Activated CD4-positive, alpha-beta T cell treated with anti-CD3 and anti-CD28 coated beads, Interleukin-2, amount 50 U/mL, for 1 hour (primary cell): ENCODE results near the gene SLC15A5.

ENCODE experiments used
- DNase-seq: peaks from one replicate; pipeline ENCODE4 v3.0.0-alpha.2; 2020

Gene SLC15A5

DNA sequence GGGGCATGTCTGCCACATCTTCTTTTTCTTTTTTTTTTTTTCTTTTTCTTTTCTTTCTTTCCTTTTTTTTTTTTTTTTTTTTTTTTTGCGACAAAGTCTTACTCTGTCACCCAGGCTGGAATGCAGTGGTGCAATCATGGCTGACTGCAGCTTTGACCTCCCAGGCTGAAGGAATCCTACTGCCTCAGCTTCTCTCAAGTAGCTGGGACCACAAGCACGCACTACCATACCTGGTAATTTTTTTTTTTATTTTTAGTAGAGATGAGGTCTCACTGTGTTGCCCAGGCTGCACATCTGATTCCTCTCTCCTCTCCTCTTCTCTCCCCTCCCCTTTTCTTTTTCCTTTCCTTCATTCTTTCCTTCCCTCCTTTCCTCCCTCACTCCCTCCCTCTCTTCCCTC is 18.5 kb downstream of the SLC15A5 start:
- no peak for DNase-seq

DNA sequence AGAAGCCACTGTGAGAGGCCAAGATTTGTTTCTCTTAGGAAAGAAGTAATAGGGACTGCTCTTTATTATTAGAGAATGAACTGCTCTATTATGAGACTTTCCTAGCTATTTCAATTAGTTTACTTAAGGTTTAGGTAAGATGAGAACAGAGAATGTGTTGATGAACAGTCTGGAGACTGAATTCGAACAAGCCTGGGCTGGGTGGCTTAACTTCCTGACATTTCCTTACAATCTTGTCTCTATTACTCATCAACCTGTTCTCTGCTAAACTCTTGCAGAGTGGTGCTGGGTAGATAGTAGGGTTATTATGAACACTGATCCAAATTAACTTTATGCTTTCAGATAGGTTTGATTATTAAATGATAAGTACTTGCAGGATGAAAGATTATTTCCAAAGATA is 31.2 kb downstream of the SLC15A5 start:
- DNase-seq: no peak

DNA sequence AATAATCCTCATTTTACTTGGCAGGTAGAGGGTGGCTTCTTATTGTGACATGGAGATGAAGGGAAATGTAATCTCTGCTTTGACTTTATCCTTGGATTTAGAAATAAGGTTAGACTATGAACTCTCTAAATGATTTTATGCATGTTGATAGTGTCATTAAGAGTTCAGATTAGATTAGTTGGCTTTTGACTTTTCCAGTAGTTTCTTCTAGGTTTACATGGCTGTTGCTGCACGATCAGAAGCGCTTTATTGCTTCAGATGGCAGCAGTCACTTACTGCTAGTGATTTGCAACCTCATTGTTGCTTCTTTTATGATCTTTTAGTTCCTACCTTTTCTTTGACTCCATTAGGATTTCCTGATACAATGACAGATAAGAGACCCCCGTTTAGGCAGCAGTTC is 32.3 kb downstream of the SLC15A5 start:
- DNase-seq: no peak

DNA sequence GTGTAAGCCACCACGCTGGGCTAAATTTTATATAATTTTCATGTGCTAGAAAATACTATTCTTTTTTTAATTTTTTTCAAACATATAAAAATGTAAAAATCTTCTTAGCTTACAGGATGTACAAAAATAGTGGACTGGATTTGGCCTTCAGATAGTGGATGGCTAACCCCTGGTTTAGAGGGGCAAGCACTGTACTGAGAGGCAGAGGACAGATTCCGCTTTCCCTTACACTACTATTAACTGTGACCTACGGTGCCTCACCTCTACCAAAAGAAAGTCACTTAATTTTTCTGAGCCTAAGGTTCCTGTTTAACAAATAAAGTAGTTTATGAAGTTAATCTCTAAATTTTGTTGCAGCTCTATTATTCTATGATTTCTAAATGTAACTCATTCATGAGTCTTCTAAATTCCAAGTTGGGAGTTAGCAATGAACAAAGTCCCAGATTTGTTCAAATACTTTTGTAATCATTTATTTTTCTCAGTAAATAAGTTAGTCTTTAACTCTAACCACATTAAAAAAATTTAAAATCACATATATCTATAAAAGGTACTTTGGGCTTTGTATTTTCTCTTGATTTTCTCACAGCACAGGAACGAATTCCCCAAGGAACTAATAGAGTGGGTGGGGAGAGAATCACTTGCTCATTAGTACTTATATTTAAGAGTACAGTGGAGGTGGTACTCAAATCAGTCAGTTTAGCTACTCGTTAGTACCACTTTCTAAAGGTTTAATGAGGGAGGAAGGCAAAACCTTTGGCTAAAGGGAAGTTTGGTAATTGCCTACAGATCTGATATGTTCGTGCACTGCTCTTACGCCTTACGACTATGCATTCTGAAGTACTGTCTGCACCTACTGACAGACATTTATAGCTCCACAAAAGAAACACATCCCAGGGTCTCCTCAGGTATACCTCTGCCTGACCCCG is 33.7 kb downstream of the SLC15A5 start:
- DNase-seq: no peak

DNA sequence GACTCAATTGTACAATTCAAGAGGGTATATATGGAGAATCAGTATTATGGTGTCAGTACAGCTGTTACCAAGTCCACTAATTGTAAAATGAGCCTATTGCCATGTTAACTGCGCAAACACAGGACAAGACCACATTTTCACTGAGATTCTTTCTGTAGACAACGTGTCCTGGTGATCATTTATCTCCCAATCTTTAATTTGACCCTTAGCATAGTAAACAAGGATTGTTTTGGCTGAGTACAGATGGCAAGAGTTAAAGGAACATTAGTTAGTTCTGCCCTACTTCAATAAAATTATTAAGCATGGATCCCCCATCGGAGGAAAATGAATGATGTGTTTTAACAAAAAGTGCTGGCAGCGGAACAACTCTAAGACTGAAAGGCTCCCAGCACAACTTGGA is 36.1 kb downstream of the SLC15A5 start:
- DNase-seq: no peak

DNA sequence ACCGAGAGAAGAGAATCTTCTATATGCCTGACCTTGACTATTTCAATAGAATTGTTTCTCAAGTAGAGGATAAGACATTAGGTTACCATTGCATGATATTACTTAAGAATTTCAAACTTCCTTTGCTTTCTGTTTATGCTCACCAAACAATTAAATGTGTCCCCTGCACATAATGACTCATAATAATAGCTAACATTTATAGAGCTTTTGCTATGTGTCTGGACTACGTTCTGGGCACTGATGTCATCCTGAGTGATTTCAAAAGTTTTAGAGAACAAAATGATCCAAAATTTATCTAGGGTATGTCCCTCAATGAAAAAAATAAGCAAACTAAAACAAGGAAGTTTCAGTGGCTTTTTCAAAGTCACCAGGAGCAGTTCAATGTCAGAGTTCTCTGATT is 38.8 kb downstream of the SLC15A5 start:
- DNase-seq: no peak

DNA sequence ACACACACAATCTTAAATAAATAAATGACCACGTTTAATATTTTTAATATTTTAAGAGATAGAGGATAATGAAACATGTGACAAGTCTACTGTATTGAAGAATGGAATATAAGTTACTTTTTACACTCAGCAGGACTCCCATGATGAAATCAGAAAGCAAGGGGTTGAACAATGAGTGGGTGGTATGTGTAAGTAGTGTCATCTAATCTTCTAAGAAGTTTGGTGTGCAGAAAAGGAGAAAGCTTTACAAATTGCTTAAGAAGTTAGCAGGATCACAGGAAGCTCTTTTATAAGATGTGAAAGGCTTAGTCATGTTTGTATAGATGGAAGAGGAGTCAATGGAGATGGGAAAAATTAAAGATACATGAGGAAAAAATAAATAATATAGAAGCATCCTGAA is 47.8 kb downstream of the SLC15A5 start:
- no peak for DNase-seq

DNA sequence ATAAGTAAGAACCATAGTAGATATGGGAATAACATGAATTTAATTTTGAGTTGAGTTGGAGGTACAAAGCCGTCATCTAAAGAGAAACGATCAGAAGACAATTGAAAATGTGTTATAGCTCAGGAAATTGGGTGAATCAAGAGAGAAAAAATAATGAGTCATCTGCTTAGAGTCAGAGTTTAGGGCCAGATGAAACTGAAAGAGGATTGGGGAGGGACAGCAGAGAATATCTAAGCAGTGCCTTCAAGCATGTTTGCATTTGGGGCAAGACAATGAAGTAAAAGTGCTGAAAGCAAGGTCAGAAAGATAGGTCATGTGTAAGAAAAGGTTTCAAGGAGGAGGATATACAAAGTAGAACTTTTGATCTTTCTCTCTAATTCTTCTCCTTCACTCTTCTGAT is 49.4 kb downstream of the SLC15A5 start:
- no peak for DNase-seq

DNA sequence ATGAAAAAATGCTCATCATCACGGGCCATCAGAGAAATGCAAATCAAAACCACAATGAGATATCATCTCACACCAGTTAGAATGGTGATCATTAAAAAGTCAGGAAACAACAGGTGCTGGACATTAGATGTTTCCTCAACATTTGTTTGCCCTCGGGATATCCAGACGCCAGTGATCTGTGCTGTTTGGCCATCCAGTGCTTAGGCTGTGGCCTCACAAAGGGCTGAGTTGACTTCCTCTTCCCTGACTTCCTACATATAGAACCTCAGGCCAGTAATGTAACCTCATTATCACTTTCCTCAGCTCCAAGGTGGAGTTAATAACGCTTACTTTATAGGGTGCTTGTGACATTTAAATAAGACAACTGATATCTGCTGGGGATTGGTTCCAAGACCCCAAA is 51.8 kb downstream of the SLC15A5 start:
- DNase-seq: no peak

DNA sequence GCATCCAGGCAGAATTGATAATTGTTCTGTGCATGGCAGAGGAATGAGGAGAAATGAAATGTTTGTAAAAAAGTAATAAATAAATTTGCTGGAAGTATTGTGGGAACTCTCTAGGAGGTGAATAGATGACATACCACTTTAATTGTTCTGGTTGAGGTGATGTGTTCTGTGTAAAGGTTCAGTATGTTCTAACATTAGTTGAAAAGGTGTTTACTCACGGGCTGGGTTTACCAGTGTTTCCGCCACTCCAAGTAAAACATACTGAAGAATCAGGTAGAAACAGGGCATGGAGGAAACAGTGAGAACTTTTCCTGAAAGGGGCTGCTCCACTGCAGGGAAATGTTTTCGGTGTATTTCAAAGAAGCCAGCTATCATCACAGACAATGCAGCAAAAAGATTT is 53.3 kb downstream of the SLC15A5 start:
- DNase-seq: no peak

DNA sequence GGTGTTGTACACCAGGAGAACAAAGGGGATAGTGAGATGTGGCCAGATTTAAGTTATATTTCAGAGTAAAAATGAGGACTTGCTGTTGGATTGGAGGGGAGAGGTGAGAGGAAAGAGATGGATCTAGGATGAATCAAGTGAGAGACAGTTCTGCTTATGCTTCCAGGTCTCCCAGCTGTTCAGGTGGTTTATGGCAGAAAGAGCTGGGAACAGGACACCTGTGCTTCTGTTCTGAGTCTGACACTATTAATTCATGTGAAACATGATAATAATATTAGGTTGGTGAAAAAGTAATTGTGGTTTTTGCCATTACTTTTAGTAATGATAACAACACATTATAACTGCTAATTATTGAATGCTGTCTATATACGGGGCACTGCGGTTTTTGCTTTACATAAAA is 55.7 kb downstream of the SLC15A5 start:
- no peak for DNase-seq

DNA sequence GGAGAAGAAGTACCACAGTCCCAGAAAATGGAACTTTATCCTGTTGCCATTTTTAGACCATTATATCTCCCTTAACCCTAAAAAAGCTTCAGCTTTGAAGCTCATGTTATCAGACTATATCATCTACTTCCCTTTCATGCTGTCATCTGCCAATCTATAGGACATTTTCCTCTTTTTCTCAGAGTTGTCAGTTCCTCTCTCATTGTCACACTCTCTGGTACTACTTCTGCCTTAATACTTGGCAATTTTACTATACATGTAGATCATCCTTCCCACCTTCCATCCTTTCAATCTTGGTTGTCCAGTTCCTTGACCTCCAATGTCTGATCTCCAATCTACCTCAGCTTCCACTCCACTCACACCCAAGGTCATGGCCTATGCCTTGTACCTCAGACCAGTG is 57.4 kb downstream of the SLC15A5 start:
- DNase-seq: no peak

DNA sequence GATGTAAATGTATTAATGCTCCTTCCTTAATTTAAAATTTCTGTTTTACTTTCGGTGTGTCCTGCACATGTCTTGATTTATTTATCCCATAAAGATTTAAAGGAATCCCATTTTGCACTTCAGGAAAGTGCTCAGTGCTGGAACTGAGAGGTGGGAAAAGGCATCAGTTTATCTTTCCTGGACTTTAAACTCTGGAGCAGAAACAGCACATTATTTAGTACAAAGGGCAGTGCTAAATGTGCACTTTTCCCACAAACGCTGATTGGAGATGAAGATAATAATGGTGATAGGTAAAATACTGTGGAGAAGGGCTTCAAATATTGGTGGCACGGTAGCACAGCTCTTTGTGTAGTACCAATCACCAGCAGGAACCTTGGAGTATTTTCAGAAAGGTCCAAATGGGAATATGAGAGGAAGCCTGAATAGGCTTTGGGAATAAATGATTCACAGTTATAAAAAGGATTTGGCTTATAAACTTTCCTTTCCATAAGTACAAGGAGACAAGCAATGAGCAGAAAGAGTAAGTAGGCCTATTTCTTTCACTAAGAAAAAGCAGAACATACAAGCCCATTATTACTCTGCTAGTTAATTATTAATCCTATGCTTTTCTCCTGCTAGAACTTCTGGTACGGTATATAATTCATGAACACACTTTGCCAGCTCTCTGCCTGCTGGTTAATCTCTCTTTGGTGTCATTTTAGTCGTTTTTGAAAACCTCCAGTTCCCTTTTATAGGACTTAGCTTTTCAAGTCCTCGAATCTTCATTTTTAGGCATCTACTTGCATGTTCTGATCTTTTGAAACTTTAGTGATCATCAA is 58.3 kb downstream of the SLC15A5 start:
- no peak for DNase-seq

DNA sequence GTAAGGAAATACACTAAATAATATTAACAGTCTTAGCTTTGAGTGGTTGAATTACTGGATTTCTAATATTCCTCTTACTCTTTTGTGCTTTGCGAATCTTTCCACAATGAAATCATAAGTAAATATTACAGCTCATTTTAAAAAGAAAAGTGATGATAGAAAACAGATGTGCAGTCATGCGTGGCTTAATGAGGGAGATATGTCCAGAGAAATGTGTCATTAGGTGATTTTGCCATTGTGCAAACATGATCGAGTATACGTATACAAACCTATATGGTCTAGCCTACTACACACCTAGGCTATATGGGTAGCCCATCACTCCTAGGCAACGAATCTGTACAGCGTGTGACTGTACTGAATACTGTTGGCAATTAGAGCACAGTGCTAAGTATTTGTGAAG is 59.3 kb downstream of the SLC15A5 start:
- no peak for DNase-seq

DNA sequence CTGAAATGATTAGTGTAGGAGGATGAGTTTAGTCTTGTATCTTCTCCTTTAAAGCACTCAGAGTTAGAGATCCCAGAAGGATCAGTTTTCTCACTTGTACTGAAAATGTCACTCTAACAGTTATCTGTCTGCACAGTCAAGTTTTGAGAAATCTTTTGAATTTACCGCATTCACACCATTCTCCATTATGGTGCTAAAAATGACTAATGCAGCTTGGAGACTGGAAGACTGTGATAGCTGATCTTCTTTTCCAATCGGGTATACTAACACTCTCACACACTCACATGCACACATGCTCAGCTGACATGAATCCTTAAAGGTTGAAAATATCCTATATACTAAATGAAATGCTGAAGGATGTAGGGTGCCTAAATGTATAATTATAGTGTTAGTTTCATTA is 65.8 kb downstream of the SLC15A5 start:
- no peak for DNase-seq

DNA sequence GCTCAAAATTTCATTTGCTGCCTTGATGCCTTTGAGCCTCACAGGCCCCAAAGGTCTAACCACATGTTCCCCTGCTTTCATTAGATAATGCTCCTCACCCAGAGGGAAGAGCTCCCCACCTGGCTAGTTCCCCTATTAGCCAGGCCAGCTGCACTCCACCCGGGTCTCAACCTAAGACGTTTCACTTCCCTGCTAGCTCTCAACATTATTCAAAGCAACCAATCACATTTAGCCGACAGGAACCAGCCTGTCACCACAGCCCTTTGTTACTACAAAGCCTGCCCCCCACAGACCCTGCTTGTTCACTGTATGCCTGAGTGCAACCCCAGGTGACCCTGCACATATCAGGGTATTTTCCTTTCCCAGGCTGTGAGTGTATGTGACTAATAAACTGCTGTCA is 78.6 kb downstream of the SLC15A5 start:
- DNase-seq: no peak

DNA sequence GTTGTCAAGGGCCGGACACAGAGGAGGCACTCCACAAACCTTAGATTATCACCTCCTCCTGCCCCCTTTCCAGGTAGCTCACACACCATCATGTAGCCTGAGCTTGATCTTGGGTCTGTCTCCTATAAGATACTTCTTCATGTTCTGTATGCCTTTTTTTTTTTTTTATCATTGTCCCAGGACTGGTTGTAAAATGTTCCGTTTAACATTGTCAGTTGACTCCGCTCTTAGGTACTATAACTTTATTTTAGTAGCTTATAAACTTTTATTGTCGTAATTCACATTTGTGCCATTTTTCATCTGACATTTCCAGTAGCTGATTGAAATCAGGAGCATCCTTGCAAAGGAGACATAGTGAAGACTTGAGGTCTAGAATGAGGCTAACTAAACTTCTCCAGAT is 79.9 kb downstream of the SLC15A5 start:
- no peak for DNase-seq

DNA sequence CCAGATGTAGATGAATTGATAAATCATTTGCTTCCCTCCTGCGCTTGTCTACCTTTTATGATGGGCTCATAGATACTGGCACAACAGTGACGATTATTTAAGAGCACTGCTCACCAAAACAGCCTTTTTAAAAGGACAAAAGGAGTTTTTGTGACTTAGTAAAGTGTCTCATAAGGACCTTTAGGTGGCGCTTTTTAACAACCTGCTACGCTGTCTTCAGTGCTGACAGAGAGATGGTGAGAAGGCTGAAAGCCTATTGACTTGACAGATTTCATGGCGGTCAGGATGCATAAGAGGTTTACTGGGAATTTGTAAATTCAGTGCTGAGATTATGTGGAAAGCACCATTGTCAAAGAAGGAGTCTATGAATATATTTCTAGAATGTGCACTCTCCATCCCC is 87.6 kb downstream of the SLC15A5 start:
- DNase-seq: no peak

DNA sequence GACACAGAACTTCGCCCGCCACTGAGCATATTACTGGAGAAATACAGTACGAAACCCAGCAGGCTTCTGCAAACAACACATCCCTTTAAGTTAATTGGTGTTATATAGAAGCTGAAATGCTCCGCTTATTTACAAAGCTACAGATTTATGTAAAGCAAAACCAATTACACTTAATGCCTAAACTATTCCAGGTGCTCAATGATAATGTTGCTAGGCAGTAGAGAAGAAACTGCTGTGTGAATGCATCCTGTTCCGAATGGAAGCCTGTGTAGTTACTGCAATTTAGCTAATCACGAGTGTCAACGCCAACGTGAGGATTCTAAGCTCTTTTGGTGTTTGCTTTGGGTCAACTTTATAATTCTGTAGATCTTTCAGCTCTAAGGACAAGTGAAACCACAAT is 89.8 kb downstream of the SLC15A5 start:
- DNase-seq: no peak

DNA sequence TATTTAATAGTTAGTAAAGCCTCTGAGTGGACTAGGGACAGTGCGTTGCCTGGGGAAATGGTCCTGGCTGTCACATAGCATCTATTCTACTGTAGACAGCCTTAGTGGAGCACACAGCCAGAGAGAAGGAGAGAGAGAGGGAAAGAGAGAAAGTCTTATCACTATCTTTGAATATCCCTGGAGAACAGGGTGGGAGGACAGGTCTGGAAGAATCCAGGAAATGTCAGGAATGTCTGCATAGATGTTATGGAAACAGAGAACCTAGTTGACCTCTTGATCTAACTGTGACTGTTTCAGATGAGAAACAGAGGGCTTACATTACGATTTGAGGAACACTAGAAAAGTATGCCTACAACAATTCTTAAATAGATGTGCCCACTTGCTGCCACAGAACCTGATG is 92.8 kb downstream of the SLC15A5 start:
- DNase-seq: no peak

DNA sequence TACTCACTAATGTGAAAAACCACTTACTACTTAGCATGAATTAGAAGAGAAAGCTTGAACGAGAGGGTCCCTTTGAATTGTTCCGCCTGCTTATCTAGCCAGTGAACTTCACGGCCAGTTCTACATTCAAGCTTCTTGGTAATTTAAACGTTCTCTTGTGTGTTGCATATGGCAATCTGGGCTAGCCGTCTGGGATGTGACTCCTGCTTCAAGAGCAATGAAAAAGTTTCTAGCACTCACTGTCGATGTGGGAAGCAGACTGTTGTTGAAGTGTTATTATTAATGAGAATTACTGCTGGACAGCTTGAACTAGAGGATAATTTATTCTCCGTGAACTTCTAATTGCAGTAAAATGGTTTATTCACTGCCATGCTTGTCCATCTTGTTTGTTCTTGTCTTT is 93.9 kb downstream of the SLC15A5 start:
- no peak for DNase-seq

DNA sequence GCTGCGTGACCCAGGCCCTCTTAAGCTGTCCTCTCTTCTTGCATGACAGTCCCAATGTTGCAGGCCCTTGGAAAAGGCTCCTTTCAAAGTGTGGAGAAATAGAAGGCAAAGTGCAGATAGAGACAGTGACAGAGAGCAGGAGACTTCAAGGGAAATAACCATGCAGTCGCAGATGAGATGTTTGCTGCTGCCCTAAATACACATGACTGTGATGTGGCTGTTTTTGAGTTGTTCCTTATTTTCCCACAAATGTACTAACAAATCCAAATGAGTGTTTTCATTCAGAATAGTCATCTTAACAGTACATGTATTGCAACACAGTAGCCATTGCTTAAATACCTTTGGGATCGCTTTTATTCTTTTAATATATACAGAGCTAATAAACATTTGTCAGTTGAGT is 101.6 kb downstream of the SLC15A5 start:
- no peak for DNase-seq

DNA sequence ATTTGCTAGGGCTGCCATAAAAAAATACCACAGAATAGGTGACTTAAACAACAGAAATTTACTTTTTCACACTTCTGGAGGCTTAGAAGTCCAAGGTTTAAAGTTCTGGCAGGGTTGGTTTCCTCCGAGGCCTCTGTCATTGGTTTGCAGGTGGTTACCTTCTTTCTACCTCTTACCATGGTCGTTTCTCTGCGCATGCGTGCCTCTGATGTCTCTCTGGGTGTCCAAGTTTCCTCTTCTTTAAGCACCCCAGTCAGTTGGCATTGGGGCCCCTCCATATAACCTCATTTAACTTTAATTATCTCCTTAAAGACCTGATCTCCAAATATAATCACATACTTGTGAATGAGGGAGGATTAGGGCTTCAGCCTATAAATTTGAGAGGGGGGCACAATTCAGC is 103.2 kb downstream of the SLC15A5 start:
- no peak for DNase-seq

DNA sequence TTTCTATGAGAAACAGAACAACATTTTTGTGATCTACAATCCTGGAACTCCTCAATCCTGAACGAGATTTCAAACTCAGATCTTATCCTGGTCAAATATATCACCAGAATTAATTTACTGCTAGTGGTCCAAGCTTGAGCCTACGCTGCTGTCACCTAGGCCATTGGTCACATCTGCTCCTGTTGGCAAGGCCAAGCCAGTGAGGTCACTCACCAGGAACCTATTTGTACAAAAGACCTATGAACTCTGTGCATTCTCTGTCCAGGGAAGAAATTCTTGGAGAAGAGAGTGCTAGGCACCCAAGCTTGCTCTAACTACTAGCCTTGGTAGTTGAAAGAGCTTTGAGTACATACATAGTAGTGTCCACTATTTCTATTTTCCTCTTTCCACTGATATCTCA is 106.1 kb downstream of the SLC15A5 start:
- no peak for DNase-seq
